SU-DHL-6 (cell line): ENCODE data around the gene NEFH.

Source experiments
- H2AFZ ChIP-seq: fragments of 200-600 bp; sonication (generic); 2 replicates; pipeline ENCODE4 v1.6.1; 2014; ENCODE audit warnings: low read depth, mild to moderate bottlenecking, moderate library complexity, mixed read lengths, antibody characterized with exemption, low read length; ENCODE audit not compliant: severe bottlenecking
- H3F3A ChIP-seq: fragments of 200-600 bp; shearing (Covaris generic); 2 replicates; pipeline ENCODE4 v1.6.0; 2016; ENCODE audit warnings: antibody characterized with exemption, mild to moderate bottlenecking; ENCODE audit not compliant: insufficient read depth
- H3K27ac ChIP-seq: fragments of 200-600 bp; sonication (generic); 2 replicates; pipeline ENCODE4 v1.5.1; 2016; ENCODE audit warnings: low read depth, mild to moderate bottlenecking, low read length, moderate library complexity, mixed read lengths
- H3K27me3 ChIP-seq: fragments of 200-600 bp; sonication (generic), shearing (Covaris generic); 2 replicates; pipeline ENCODE4 v1.6.0; 2014; ENCODE audit warnings: mild to moderate bottlenecking, low read length
- H3K36me3 ChIP-seq: fragments of 200-600 bp; sonication (generic); 2 replicates; pipeline ENCODE4 v1.6.1; 2014; ENCODE audit warnings: mild to moderate bottlenecking, low read length, mixed read lengths
- H3K4me2 ChIP-seq: fragments of 300-600, 200-600 bp; shearing (Covaris generic), sonication (generic); 2 replicates; pipeline ENCODE4 v1.6.0; 2014; ENCODE audit warnings: low read length, low read depth, mild to moderate bottlenecking; ENCODE audit not compliant: poor library complexity, severe bottlenecking
- H3K4me3 ChIP-seq: fragments of 200-600 bp; sonication (generic); 2 replicates; pipeline ENCODE4 v1.5.1; 2014; ENCODE audit warnings: antibody characterized with exemption, low read length, mild to moderate bottlenecking, mixed read lengths; ENCODE audit not compliant: insufficient read depth, poor library complexity, severe bottlenecking
- H3K79me2 ChIP-seq: fragments of 200-600 bp; sonication (generic); 2 replicates; pipeline ENCODE4 v1.6.1; 2014; ENCODE audit warnings: mild to moderate bottlenecking, low read length, moderate library complexity; ENCODE audit not compliant: insufficient read depth
- H3K9ac ChIP-seq: fragments of 200-600 bp; sonication (generic); 2 replicates; pipeline ENCODE4 v1.7.0; 2014; ENCODE audit warnings: mild to moderate bottlenecking, low read length
- H3K9me2 ChIP-seq: fragments of 200-600 bp; sonication (generic); replicated peaks from 2 replicates; pipeline ENCODE4 v1.6.1; 2014; ENCODE audit warnings: low read length; ENCODE audit not compliant: insufficient read depth
- H3K9me3 ChIP-seq: fragments of 200-600 bp; sonication (generic); 2 replicates; pipeline ENCODE4 v1.6.1; 2014; ENCODE audit warnings: low read length, mixed read lengths; ENCODE audit not compliant: insufficient read depth
- H4K20me1 ChIP-seq: fragments of 200-600 bp; sonication (generic); 2 replicates; pipeline ENCODE4 v1.6.1; 2014; ENCODE audit warnings: low read depth, mild to moderate bottlenecking, antibody characterized with exemption, low read length, moderate library complexity, mixed read lengths
- CTCF ChIP-seq: fragments of 200-600 bp; sonication (generic); IDR thresholded peaks from one replicate; pipeline ENCODE4 v1.5.1; 2017; ENCODE audit warnings: antibody characterized with exemption, mild to moderate bottlenecking, low read length, moderate library complexity; ENCODE audit not compliant: insufficient read depth, poor library complexity, severe bottlenecking
- EZH2phosphoT487 ChIP-seq: fragments of 200-600 bp; sonication (generic), shearing (Covaris generic); conservative IDR thresholded peaks from 2 replicates; pipeline ENCODE4 v1.6.1; 2018; ENCODE audit warnings: mild to moderate bottlenecking, antibody characterized with exemption, low read length, moderate library complexity, mixed read lengths

The NEFH gene

GRCh38 chr22:29531419-29531818 is 51.4 kb downstream of the NEFH start:
- Histone ChIP-seq H3K27me3 (no peaks in the 10 kb centered on the region), H3K79me2 (no peaks in the 10 kb centered on the region), H3K4me3 (no peak overlapping the region), H3K27ac (no peak overlapping the region), H3K36me3 (peaks cover 33% of the 10 kb centered on the region), H3K9me3 (no peaks in the 10 kb centered on the region), H3K4me2 (no peak overlapping the region), H2AFZ (no peak overlapping the region), H4K20me1 (no peaks in the 10 kb centered on the region), H3K9ac (no peak overlapping the region), H3F3A (0 out of 2 replicates have a peak, but pooled peaks cover 8% of the 10 kb centered on the region), H3K9me2 (no peaks in the 10 kb centered on the region)
- TF ChIP-seq EZH2phosphoT487 (no peak), CTCF (no peak)

- H2AFZ ChIP-seq = no peak overlapping the region
- no peak overlapping the region for H3K4me3 ChIP-seq
- H3K9me2 ChIP-seq = no peaks in the 10 kb centered on the region
- no peaks in the 10 kb centered on the region for H3K27me3 ChIP-seq
- H3K27ac ChIP-seq = no peak overlapping the region
- H3K79me2 ChIP-seq = no peaks in the 10 kb centered on the region
- no peaks in the 10 kb centered on the region for H3K9me3 ChIP-seq
- peaks cover 33% of the 10 kb centered on the region for H3K36me3 ChIP-seq
- H3K4me2 ChIP-seq = no peak overlapping the region
- H3F3A ChIP-seq = 0 out of 2 replicates have a peak, but pooled peaks cover 8% of the 10 kb centered on the region
- no peaks in the 10 kb centered on the region for H4K20me1 ChIP-seq
- TF ChIP-seq CTCF (no peak), EZH2phosphoT487 (no peak)
- H3K9ac ChIP-seq = no peak overlapping the region
Measured at GRCh38 chr22:29536411-29536810, 56.4 kb downstream of the NEFH start.

GRCh38 chr22:29539105-29539504 is 59.1 kb downstream of the NEFH start:
- Histone ChIP-seq H2AFZ (no peak overlapping the region), H3F3A (0 out of 2 replicates have a peak, but pooled peaks cover 2% of the 10 kb centered on the region), H3K4me3 (no peak overlapping the region), H3K9me2 (no peaks in the 10 kb centered on the region), H3K4me2 (no peak overlapping the region), H3K79me2 (no peaks in the 10 kb centered on the region), H3K27me3 (no peaks in the 10 kb centered on the region), H3K9ac (no peak overlapping the region), H3K36me3 (peaks cover 24% of the 10 kb centered on the region), H4K20me1 (no peaks in the 10 kb centered on the region), H3K9me3 (no peaks in the 10 kb centered on the region), H3K27ac (no peak overlapping the region)
- TF ChIP-seq EZH2phosphoT487 = no peak
- no peak for TF ChIP-seq CTCF
